Ovary (tissue), 9 donors: Measurements from ENCODE around the gene SCFD1. TPM values are rescaled to one million over a fixed set of nuclear protein-coding genes. Genes with fewer than 3 reads are reported as not detected.

Experiments used
- polyA plus RNA-seq, 2 donors: library from polyadenylated mRNA; stranded (reverse); fragments of 200-250 nt in 1 of 2; fragments of 350-450 nt in 1 of 2; fragmentation: Illumina TruSeq in 1 of 2; extraction: RNeasy Lipid Tissue Mini Kit (QIAGEN cat#74804) in 1 of 2; gene quantifications; one replicate each; pipeline ENCODE4 v1.2.3, GENCODE V29; 2013 to 2014
- total RNA-seq, 7 donors: library from RNA; depleted of rRNA in 2 of 7; stranded (reverse); fragments of >200 nt in 2 of 7; fragmentation: NEBNext Ultra II Directional in 3 of 7; extraction: Animal tissue kit (Norgen Biotek cat#: 25700) in 3 of 7; gene quantifications; one replicate each; pipeline versions ENCODE4 v1.1.0 to v1.2.4, GENCODE V29; 2016 to 2023
- donor health status: DM: no; HTN: no; CAD: no; lungs with moderate emphysema.
- donor health status: DM: no; HTN: no; CAD: no.
- donor health status: Bipolar disorder and iron deficiency.
- donor health status: DM: yes; HTN: yes; CAD: no.
- donor health status: DM: no; HTN: no; CAD: no.
- donor health status: DM: yes; HTN: yes; CAD: no.

SCFD1 gene
- total and polyA plus RNA-seq, 9 donors: 29.3 to 89.2 (median 59.8) TPM

Other genes with a start within 250 kb of the SCFD1 start
- gene G2E3, start 63.2 kb upstream of the SCFD1 start, total RNA-seq: 10 to 100 TPM in 6 of 7 donors, 1 to 10 TPM in 1; 8.3 to 20.4 (median 16.5) TPM
- 1 to 10 TPM; 5.5 to 7.9 TPM for gene G2E3, start 63.2 kb upstream of the SCFD1 start, polyA plus RNA-seq